Neural crest cell (in vitro differentiated cells): Measurements from ENCODE around the gene RRP1. TPM values are rescaled to one million over a fixed set of nuclear protein-coding genes. Genes with fewer than 3 reads are reported as not detected.

ENCODE experiments used
- DNase-seq: peaks from one replicate; pipeline ENCODE4 v3.0.0; 2021; ENCODE audit warnings: low read depth, mixed read lengths, low spot score
- H3K27ac Mint-ChIP-seq: one replicate; pipeline ENCODE4 v1.8.0; 2021; ENCODE audit warnings: mild to moderate bottlenecking, mixed read lengths; ENCODE audit not compliant: unreplicated experiment
- H3K27me3 Mint-ChIP-seq: 2 replicates; pipeline ENCODE4 v1.8.0; 2021; ENCODE audit warnings: low read depth, mild to moderate bottlenecking, mixed read lengths
- H3K36me3 Mint-ChIP-seq: 2 replicates; pipeline ENCODE4 v1.8.0; 2021; ENCODE audit warnings: low read depth, mild to moderate bottlenecking, mixed read lengths
- H3K4me1 Mint-ChIP-seq: 2 replicates; pipeline ENCODE4 v1.8.0; 2021; ENCODE audit warnings: mixed read lengths
- H3K4me3 Mint-ChIP-seq: one replicate; pipeline ENCODE4 v1.8.0; 2021; ENCODE audit warnings: mild to moderate bottlenecking, mixed read lengths
- H3K9me3 Mint-ChIP-seq: 2 replicates; pipeline ENCODE4 v1.8.0; 2021; ENCODE audit warnings: mixed read lengths
- CTCF ChIP-seq: fragments of 200-600 bp; sonication (generic); conservative IDR thresholded peaks from 2 replicates; pipeline ENCODE4 v1.5.0; 2021; ENCODE audit warnings: antibody characterized with exemption, mild to moderate bottlenecking
- total RNA-seq: library from RNA; stranded (reverse); gene quantifications from 2 replicates; pipeline ENCODE4 v1.2.1, GENCODE V29; 2021

Gene RRP1
- total RNA-seq, 1 donor from 2014 or later, result 49.0 TPM

- Mint-ChIP-seq H3K36me3 (peaks cover 4% of the 10 kb centered on the region), H3K27me3 (no peaks in the 10 kb centered on the region), H3K4me1 (no peaks in the 10 kb centered on the region), H3K9me3 (no peaks in the 10 kb centered on the region), H3K27ac (no peak overlapping the region), H3K4me3 (no peak overlapping the region)
- TF ChIP-seq CTCF, result no peak
- DNase-seq, result no peak
Observed at GRCh38 chr21:43751955-43752591, 37.3 kb upstream of the RRP1 start.

GRCh38 chr21:43752758-43753438 lies 36.5 kb upstream of the RRP1 start:
- DNase-seq, result no peak
- no peak for TF ChIP-seq CTCF
- Mint-ChIP-seq H3K4me1 (no peaks in the 10 kb centered on the region), H3K36me3 (peaks cover 4% of the 10 kb centered on the region), H3K27me3 (no peaks in the 10 kb centered on the region), H3K9me3 (no peaks in the 10 kb centered on the region), H3K27ac (no peak overlapping the region), H3K4me3 (no peak overlapping the region)

GRCh38 chr21:43753439-43753799 lies 36.0 kb upstream of the RRP1 start:
- Mint-ChIP-seq H3K4me3 (no peak overlapping the region), H3K4me1 (no peaks in the 10 kb centered on the region), H3K27me3 (no peaks in the 10 kb centered on the region), H3K36me3 (peaks cover 4% of the 10 kb centered on the region), H3K27ac (no peak overlapping the region), H3K9me3 (no peaks in the 10 kb centered on the region)
- no peak for TF ChIP-seq CTCF
- no peak for DNase-seq

GRCh38 chr21:43754948-43755781 lies 34.2 kb upstream of the RRP1 start:
- H3K9me3 Mint-ChIP-seq, result no peaks in the 10 kb centered on the region
- DNase-seq, result no peak
- peaks cover 4% of the 10 kb centered on the region for H3K36me3 Mint-ChIP-seq
- H3K27ac Mint-ChIP-seq, result no peak overlapping the region
- no peaks in the 10 kb centered on the region for H3K4me1 Mint-ChIP-seq
- TF ChIP-seq CTCF, result no peak
- no peak overlapping the region for H3K4me3 Mint-ChIP-seq
- H3K27me3 Mint-ChIP-seq, result no peaks in the 10 kb centered on the region

- DNase-seq, result no peak
- TF ChIP-seq CTCF, result no peak
- Mint-ChIP-seq H3K9me3 (no peaks in the 10 kb centered on the region), H3K4me1 (no peaks in the 10 kb centered on the region), H3K4me3 (no peak overlapping the region), H3K36me3 (no peaks in the 10 kb centered on the region), H3K27ac (no peak overlapping the region), H3K27me3 (no peaks in the 10 kb centered on the region)
Observed at GRCh38 chr21:43755820-43756594, 33.4 kb upstream of the RRP1 start.
